ENCODE data around the gene REXO4. TPM values are rescaled to one million over a fixed set of nuclear protein-coding genes. Genes with fewer than 3 reads are reported as not detected.

The REXO4 gene
- total and polyA plus RNA-seq, 2 donors (not counting 1 experiment from before 2014, with no cell fraction given) = 25.0 to 37.1 TPM

- ChIA-PET CTCF (no interaction called here), POLR2A (interaction anchor here (0.5 kb wide), 1 partner anchor 32 kb away, joined by 4 read pairs; no protein-coding TSS in a partner anchor)
- DNase-seq (no peak), ATAC-seq (ENCODE audit: low read depth) (no peak)
- H3K27me3 ChIP-seq (replicated peaks in 1 of 4; ENCODE audit: control extremely low read depth in 1 of 4, control insufficient read depth in 3 of 4, insufficient read depth in 4 of 4, low read length in 3 of 4) = no peaks in the 10 kb centered on the region
- Mint-ChIP-seq H3K4me1 (peaks cover 23% of the 10 kb centered on the region), H3K27ac (no peak overlapping the region), H3K9me3 (ENCODE audit: insufficient read depth) (no peaks in the 10 kb centered on the region), H3K4me3 (no peak overlapping the region), H3K27me3 (no peaks in the 10 kb centered on the region)
- TF ChIP-seq EZH2 (IDR thresholded peaks at IDR 0.05; ENCODE audit: borderline replicate concordance, insufficient read depth, low read depth, low read length, poor library complexity, severe bottlenecking) (no peak), CTCF (IDR thresholded peaks at IDR 0.05) (no peak)
- H4K20me1 ChIP-seq (ENCODE audit: control insufficient read depth, insufficient read depth, low read length, poor library complexity, severe bottlenecking) = peaks cover 13% of the 10 kb centered on the region
- H3K79me2 ChIP-seq (ENCODE audit: control insufficient read depth, insufficient read depth, low read length) = peaks cover 13% of the 10 kb centered on the region
- no peak overlapping the region for H3K4me2 ChIP-seq (replicated peaks; ENCODE audit: low read depth, low read length, poor library complexity, severe bottlenecking)
- intact Hi-C loops (cut with micrococcal nuclease) = no loop called here
- no peak overlapping the region for H3K9ac ChIP-seq (ENCODE audit: low read length)
- no peak overlapping the region for H3K4me3 ChIP-seq (ENCODE audit: control extremely low read depth in 1 of 5, extremely low read depth in 1 of 5, insufficient read depth in 1 of 5, low read depth in 2 of 5, low read length in 4 of 5)
- H3K4me1 ChIP-seq (ENCODE audit: control insufficient read depth in 2 of 2, insufficient read depth in 2 of 2, low read length in 2 of 2) = peaks cover 13 to 35% of the 10 kb centered on the region in 2 donors
- no peak overlapping the region for H2AFZ ChIP-seq (ENCODE audit: insufficient read depth, low read depth, low read length, poor library complexity, severe bottlenecking)
- WGBS (ENCODE audit: insufficient coverage) = 89% methylated on average over 16 of the region's 22 CpGs
- H3K36me3 ChIP-seq (replicated peaks in 1 of 2; ENCODE audit: control extremely low read depth in 1 of 2, control insufficient read depth in 1 of 2, extremely low read depth in 1 of 2, insufficient read depth in 2 of 2, low read length in 1 of 2) = peaks cover 0 to 6% of the 10 kb centered on the region in 2 experiments
- H3K27ac ChIP-seq (ENCODE audit: low read length in 2 of 2) = no peak overlapping the region
- H3K9me3 ChIP-seq (ENCODE audit: control extremely low read depth in 1 of 3, control insufficient read depth in 2 of 3, insufficient read depth in 1 of 3, low read length in 2 of 3) = no peaks in the 10 kb centered on the region
Measured at GRCh38 chr9:133463234-133463863, 45.5 kb upstream of the REXO4 start.

- peak overlapping the region; percentile 92 for H3K4me3 Mint-ChIP-seq
- no peak for DNase-seq
- H3K27ac Mint-ChIP-seq = no peak overlapping the region
- TF ChIP-seq CTCF (IDR thresholded peaks at IDR 0.05) = no peak
- no peak for TF ChIP-seq EZH2 (IDR thresholded peaks at IDR 0.05; ENCODE audit: borderline replicate concordance, insufficient read depth, low read depth, low read length, poor library complexity, severe bottlenecking)
- no peak for ATAC-seq (ENCODE audit: low read depth)
- no peaks in the 10 kb centered on the region for H3K27me3 Mint-ChIP-seq
- no peak overlapping the region for H2AFZ ChIP-seq (ENCODE audit: insufficient read depth, low read depth, low read length, poor library complexity, severe bottlenecking)
- intact Hi-C loops (cut with micrococcal nuclease) = loop anchor here (2.0 kb wide), 2 partner anchors 25 to 55 kb away; no protein-coding TSS in a partner anchor
- ChIA-PET POLR2A (interaction anchor here (0.8 to 0.9 kb wide), 2 partner anchors 13 to 45 kb away, joined by 3 to 4 read pairs; no protein-coding TSS in a partner anchor), CTCF (no interaction called here)
- H3K4me1 Mint-ChIP-seq = peaks cover 23% of the 10 kb centered on the region
- no peaks in the 10 kb centered on the region for H3K27me3 ChIP-seq (replicated peaks in 1 of 4; ENCODE audit: control extremely low read depth in 1 of 4, control insufficient read depth in 3 of 4, insufficient read depth in 4 of 4, low read length in 3 of 4)
- no peaks in the 10 kb centered on the region for H3K9me3 ChIP-seq (ENCODE audit: control extremely low read depth in 1 of 3, control insufficient read depth in 2 of 3, insufficient read depth in 1 of 3, low read length in 2 of 3)
- no peak overlapping the region for H3K9ac ChIP-seq (ENCODE audit: low read length)
- no peak overlapping the region for H3K27ac ChIP-seq (ENCODE audit: low read length in 2 of 2)
- H3K4me3 ChIP-seq (ENCODE audit: control extremely low read depth in 1 of 5, extremely low read depth in 1 of 5, insufficient read depth in 1 of 5, low read depth in 2 of 5, low read length in 4 of 5) = no peak overlapping the region
- H3K79me2 ChIP-seq (ENCODE audit: control insufficient read depth, insufficient read depth, low read length) = peaks cover 13% of the 10 kb centered on the region
- peaks cover 13 to 35% of the 10 kb centered on the region in 2 donors for H3K4me1 ChIP-seq (ENCODE audit: control insufficient read depth in 2 of 2, insufficient read depth in 2 of 2, low read length in 2 of 2)
- H3K36me3 ChIP-seq (replicated peaks in 1 of 2; ENCODE audit: control extremely low read depth in 1 of 2, control insufficient read depth in 1 of 2, extremely low read depth in 1 of 2, insufficient read depth in 2 of 2, low read length in 1 of 2) = peaks cover 0 to 6% of the 10 kb centered on the region in 2 experiments
- no peak overlapping the region for H3K4me2 ChIP-seq (replicated peaks; ENCODE audit: low read depth, low read length, poor library complexity, severe bottlenecking)
- 77% methylated on average over 4 of the region's 4 CpGs for WGBS (ENCODE audit: insufficient coverage)
- no peaks in the 10 kb centered on the region for H3K9me3 Mint-ChIP-seq (ENCODE audit: insufficient read depth)
- H4K20me1 ChIP-seq (ENCODE audit: control insufficient read depth, insufficient read depth, low read length, poor library complexity, severe bottlenecking) = peaks cover 9% of the 10 kb centered on the region
Measured at GRCh38 chr9:133461975-133462374, 44.2 kb upstream of the REXO4 start.
